Placental pericyte (primary cell): Measurements from ENCODE around the gene ADORA2B. TPM values are rescaled to one million over a fixed set of nuclear protein-coding genes. Genes with fewer than 3 reads are reported as not detected.

Source experiments
- total RNA-seq: library from RNA; depleted of rRNA; stranded (reverse); fragments of >200 nt; gene quantifications from 2 replicates; pipeline ENCODE4 v1.2.3, GENCODE V29; 2012

ADORA2B gene
- 31.1 and 156 TPM in 2 replicates for total RNA-seq

GRCh38 chr17:15944759-15945526, at the start of gene ADORA2B:
TSS of gene ADORA2B (plus strand) at chr17:15945130. CDS start at chr17:15945249, 119 bp downstream.

GRCh38 chr17:15999141-15999973, 54.4 kb downstream of the ADORA2B start, which contains the start of the genes TTC19 and ZSWIM7:
TSS of gene TTC19 (plus strand) at chr17:15999824. CDS start at chr17:15999849, 25 bp downstream.
TSS of gene ZSWIM7 (minus strand) at chr17:15999704. CDS start at chr17:15999594, 110 bp downstream.

Other genes starting within 250 kb of the ADORA2B start
- gene ZNF286A, start 245.4 kb upstream of the ADORA2B start, total RNA-seq: 30.4 and 35.7 TPM in 2 replicates
- not detected in 2 replicates for gene TBC1D26, start 212.8 kb upstream of the ADORA2B start, total RNA-seq
- gene ZSWIM7, start 54.6 kb downstream of the ADORA2B start, total RNA-seq: 5.4 and 6.3 TPM in 2 replicates
- 31.5 and 32.2 TPM in 2 replicates for gene TTC19, start 54.7 kb downstream of the ADORA2B start, total RNA-seq